Adipocyte (in vitro differentiated cells): ENCODE results near the gene ZNF658.
"Not testable (repeated sequence)": the region's sequence is repeated elsewhere in the genome, so short reads cannot be mapped to it uniquely, and the experiment has no call there.

Experiments used
- DNase-seq: peaks from one replicate; pipeline ENCODE4 v3.0.0-alpha.2; 2015; ENCODE audit warnings: low read depth
- H3K27me3 ChIP-seq: replicated peaks from 2 replicates; pipeline ENCODE4 v1.7.0; 2013; ENCODE audit warnings: mild to moderate bottlenecking, low read length, moderate library complexity; ENCODE audit not compliant: control insufficient read depth, insufficient read depth
- H3K36me3 ChIP-seq: 2 replicates; pipeline ENCODE4 v1.7.0; 2013; ENCODE audit warnings: low read length, mild to moderate bottlenecking, moderate library complexity; ENCODE audit not compliant: control insufficient read depth, insufficient read depth, severe bottlenecking
- H3K4me1 ChIP-seq: 2 replicates; pipeline ENCODE4 v1.7.0; 2013; ENCODE audit warnings: mild to moderate bottlenecking, low read length, moderate library complexity; ENCODE audit not compliant: control insufficient read depth, insufficient read depth
- H3K4me3 ChIP-seq: 2 replicates; pipeline ENCODE4 v1.7.0; 2013; ENCODE audit warnings: mild to moderate bottlenecking, low read length, moderate library complexity
- H3K9ac ChIP-seq: 2 replicates; pipeline ENCODE4 v1.7.0; 2013; ENCODE audit warnings: mild to moderate bottlenecking, low read length, moderate library complexity
- H3K9me3 ChIP-seq: 2 replicates; pipeline ENCODE4 v1.7.0; 2013; ENCODE audit warnings: mild to moderate bottlenecking, low read length, moderate library complexity; ENCODE audit not compliant: control insufficient read depth

ZNF658 gene

DNA sequence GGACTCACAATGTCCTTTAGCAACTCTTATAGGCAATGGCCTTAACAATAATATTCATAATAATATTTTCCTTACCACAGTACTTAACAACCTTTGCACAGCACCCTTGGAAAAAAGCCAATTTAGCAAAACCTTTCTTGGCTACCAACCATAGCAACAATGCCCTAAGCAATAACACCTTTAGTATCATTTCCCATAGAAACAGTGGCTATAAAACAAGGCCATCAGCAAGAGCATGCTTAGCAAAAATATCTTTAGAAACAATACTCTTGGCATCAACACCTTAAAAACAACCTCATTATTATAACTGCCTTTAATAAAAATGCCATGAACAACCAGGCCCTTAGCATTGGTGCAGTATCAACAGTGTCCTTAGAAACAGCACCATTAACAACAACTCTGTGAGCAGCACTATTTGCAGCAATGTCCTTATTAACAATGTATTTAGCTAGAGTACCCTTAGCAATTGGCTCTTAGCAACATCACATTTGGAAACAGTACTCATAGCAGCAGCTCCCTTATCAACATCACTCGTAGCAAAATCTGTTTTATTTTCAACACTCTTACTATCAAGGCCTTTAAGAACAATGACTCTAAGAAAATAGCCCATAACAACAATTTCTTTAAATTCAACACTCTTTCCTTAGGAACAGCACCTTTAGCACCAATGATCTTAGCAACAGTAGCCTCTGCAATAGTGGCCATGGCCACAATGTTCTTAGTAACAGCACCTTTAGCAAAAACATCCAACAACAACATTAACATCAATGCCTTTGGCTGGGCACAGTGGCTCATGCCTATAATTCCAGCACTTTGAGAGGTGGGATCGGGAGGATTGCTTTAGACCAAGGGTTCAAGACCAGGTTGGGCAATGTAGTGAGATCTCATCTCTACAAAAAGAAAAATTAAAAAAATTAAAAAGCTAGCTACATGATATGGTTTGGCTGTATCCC is 39.6 kb downstream of the ZNF658 start:
- H3K9me3 ChIP-seq, H3K4me3 ChIP-seq, H3K36me3 ChIP-seq, DNase-seq, H3K27me3 ChIP-seq, H3K4me1 ChIP-seq, H3K9ac ChIP-seq: not testable (repeated sequence)

DNA sequence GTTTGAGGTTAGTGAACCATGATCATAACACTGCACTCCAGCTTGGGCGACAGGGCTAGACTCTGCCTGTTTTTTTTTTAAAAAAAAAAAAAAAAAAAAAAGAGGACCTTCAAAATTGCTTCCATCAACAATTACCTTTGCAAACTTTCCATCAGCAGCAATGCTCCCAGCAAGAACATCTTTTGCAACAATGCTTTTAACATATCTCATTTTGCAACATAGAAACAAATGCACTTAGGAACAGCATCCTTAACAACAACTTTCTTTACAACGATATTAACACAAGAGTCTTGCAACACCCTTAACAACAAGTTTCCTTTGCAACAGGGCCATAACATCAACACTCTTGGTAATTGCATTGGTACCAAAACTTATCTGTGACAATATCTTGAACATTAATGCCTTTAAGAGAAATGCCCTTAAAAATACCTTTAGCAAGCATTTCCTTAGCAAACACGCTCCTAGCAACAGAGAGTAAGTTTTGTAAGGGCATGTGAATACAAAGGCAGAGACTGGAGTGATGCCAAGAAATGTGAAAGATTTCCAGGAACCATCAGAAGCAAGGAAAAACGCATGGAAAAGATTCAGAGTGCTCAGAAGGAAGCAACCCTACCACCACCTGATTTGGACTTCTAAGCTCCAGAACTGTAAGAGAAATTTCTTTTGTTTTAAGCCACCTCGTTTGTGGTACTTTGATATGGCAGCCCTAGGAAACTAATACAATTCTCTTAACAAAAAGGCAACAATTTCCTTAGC is 42.1 kb downstream of the ZNF658 start:
- H3K36me3 ChIP-seq, H3K9ac ChIP-seq, H3K4me3 ChIP-seq, DNase-seq, H3K9me3 ChIP-seq, H3K4me1 ChIP-seq, H3K27me3 ChIP-seq: not testable (repeated sequence)

GRCh38 chr9:66952576-66952975 is 52.1 kb downstream of the ZNF658 start:
- not testable (repeated sequence) for H3K9ac ChIP-seq, H3K36me3 ChIP-seq, H3K9me3 ChIP-seq, H3K4me1 ChIP-seq, H3K4me3 ChIP-seq, H3K27me3 ChIP-seq
- DNase-seq: peak; percentile 4
